Panc1 (cell line): ENCODE data around the gene TRDN. TPM values are rescaled to one million over a fixed set of nuclear protein-coding genes. Genes with fewer than 3 reads are reported as not detected.
"Not testable (repeated sequence)": the region's sequence is repeated elsewhere in the genome, so short reads cannot be mapped to it uniquely, and the experiment has no call there.

Experiments
- ATAC-seq: fragments of 200-7000 bp; cut with Tn5 transposase; 2 replicates; pipeline ENCODE4 v1.9.1; 2020; ENCODE audit warnings: mild to moderate bottlenecking, moderate library complexity
- BruUV-seq: library from RNA; stranded (reverse); fragments of 400-500 nt; replicated peaks from 2 replicates; lab custom pipeline; 2021; lab: Mats Ljungman, UMichigan
- CTCF ChIA-PET: fragments of 300-600 bp; sonication (Branson Sonifier 250); formaldehyde crosslinking; loops from one replicate; lab custom pipeline; 2022; ENCODE audit warnings: antibody characterized with exemption; lab: Charles Lee
- POLR2A ChIA-PET: fragments of 300-600 bp; sonication (Branson Sonifier 250); formaldehyde crosslinking; loops from one replicate; lab custom pipeline; 2022; ENCODE audit warnings: antibody characterized with exemption; lab: Charles Lee
- DNase-seq: peaks from one replicate; pipeline ENCODE4 v3.0.0-alpha.2; 2010; ENCODE audit warnings: low read depth, low spot score
- H3K27ac ChIP-seq: 2 replicates; pipeline ENCODE4 v1.5.1; 2011; ENCODE audit warnings: mild to moderate bottlenecking, low read length, inconsistent platforms
- H3K27me3 ChIP-seq: fragments of 200-500 bp; sonication (Bioruptor generic); 2 replicates; pipeline ENCODE4 v1.6.0; 2014; ENCODE audit warnings: low read length, inconsistent platforms; ENCODE audit not compliant: control insufficient read depth, insufficient read depth
- H3K36me3 ChIP-seq: fragments of 200-500 bp; sonication (Bioruptor generic); 2 replicates; pipeline ENCODE4 v1.5.1; 2014; ENCODE audit warnings: inconsistent platforms, mild to moderate bottlenecking, low read length, moderate library complexity; ENCODE audit not compliant: control insufficient read depth, insufficient read depth
- H3K4me1 ChIP-seq: 2 replicates; pipeline ENCODE4 v1.5.1; 2011; ENCODE audit warnings: inconsistent platforms, mild to moderate bottlenecking, low read length, moderate library complexity; ENCODE audit not compliant: control insufficient read depth, insufficient read depth
- H3K4me3 ChIP-seq, 2 experiments: 2 replicates each; pipeline ENCODE4 v1.5.1; 2011 to 2012; ENCODE audit warnings: low read depth in 2 of 2, low read length in 2 of 2, mild to moderate bottlenecking in 2 of 2, inconsistent platforms in 1 of 2, moderate library complexity in 1 of 2
- H3K9me3 ChIP-seq: fragments of 200-500 bp; sonication (Bioruptor generic); 2 replicates; pipeline ENCODE4 v1.5.1; 2014; ENCODE audit warnings: low read depth, mild to moderate bottlenecking, inconsistent platforms, low read length, moderate library complexity; ENCODE audit not compliant: control insufficient read depth, insufficient read depth
- POLR2AphosphoS5 ChIP-seq: IDR thresholded peaks from 2 replicates; pipeline ENCODE4 v1.6.1; 2012; ENCODE audit warnings: mild to moderate bottlenecking, low read depth, low read length, moderate library complexity
- SIN3A ChIP-seq: IDR thresholded peaks from 2 replicates; pipeline ENCODE4 v1.6.1; 2012; ENCODE audit warnings: low read depth, mild to moderate bottlenecking, low read length, moderate library complexity, borderline replicate concordance; ENCODE audit not compliant: insufficient read depth
- TCF7L2 ChIP-seq: IDR thresholded peaks from 2 replicates; pipeline ENCODE4 v1.6.1; 2011; ENCODE audit warnings: mild to moderate bottlenecking, low read depth, low read length, inconsistent platforms
- in situ Hi-C: cut with HindIII; loops from 2 replicates; pipeline ENCODE4 v1.10.0; 2016; ENCODE audit warnings: low sequenced_read_pairs, low pct_unique_long_range_greater_than_20kb
- intact Hi-C: fragments of 100-400 bp; cut with micrococcal nuclease; formaldehyde crosslinking; loops from one replicate; pipeline ENCODE4 v1.10.0; 2022; ENCODE audit not compliant: unreplicated experiment
- total RNA-seq: library from RNA; stranded (reverse); gene quantifications from one replicate; pipeline ENCODE4 v1.2.1, GENCODE V29; 2021; ENCODE audit not compliant: unreplicated experiment
- TF ChIP-seq, protein P1 (sequence below): fragments of 450-650 bp; IDR thresholded peaks from 2 replicates; pipeline ENCODE4 v1.5.1; 2017; ENCODE audit warnings: mild to moderate bottlenecking
- TF ChIP-seq, protein P2 (sequence below), 2 experiments: IDR thresholded peaks; 2 replicates each; pipeline ENCODE4 v1.6.1; 2011 to 2012; ENCODE audit warnings: low read depth in 2 of 2, control low read depth in 1 of 2, low read length in 1 of 2, mild to moderate bottlenecking in 1 of 2, moderate library complexity in 1 of 2; ENCODE audit not compliant: insufficient read depth in 1 of 2

Gene TRDN
- total RNA-seq, 1 experiment from 2014 or later, result not detected

DNA sequence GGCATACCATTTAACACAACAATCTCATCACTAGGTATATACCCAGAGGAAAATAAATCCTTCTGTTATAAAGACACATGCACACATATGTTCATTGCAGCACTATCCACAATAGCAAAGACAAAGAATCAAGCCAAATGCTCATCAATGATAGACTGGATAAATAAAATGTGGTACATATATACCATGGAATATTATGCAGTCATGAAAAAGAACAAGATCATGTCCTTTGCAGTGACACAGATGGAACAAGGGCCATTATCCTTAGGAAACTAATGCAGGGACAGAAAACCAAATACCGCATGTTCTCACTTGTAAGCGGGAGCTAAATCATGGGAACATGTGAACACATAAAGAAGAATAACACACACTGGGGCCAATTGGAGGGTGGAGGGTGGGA is 322.3 kb downstream of the TRDN start:
- H3K27me3 ChIP-seq, in situ Hi-C loops, ATAC-seq, POLR2A ChIA-PET, H3K27ac ChIP-seq, H3K9me3 ChIP-seq, CTCF ChIA-PET, intact Hi-C loops, H3K4me3 ChIP-seq, DNase-seq, BruUV-seq, H3K36me3 ChIP-seq, H3K4me1 ChIP-seq: not testable (repeated sequence)

DNA sequence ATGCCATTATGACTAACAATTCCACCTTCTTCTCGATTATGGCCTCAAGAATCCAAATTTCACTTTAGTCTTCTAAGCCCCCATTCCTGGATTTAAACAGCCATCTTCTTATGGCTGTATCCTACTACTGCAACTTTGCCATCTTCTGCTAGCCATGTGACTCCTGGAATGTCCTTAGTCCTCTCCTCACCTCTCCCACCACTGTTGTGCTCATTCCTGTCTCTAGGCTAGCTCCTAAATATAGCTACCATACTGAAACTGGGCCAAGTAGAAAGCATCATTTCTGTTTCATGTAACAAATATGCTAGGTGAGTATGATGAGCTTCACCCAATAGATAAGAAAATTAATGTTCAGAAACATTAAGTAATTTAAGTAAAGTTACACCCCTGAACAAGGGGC is 327.6 kb downstream of the TRDN start:
- intact Hi-C loops (no loop called here), in situ Hi-C loops (no loop called here)
- H3K36me3 ChIP-seq, result no peaks in the 10 kb centered on the region
- ATAC-seq (no peak), DNase-seq (no peak)
- CTCF ChIA-PET, result no interaction called here
- POLR2A ChIA-PET, result no interaction called here
- no TSS peak for BruUV-seq
- H3K4me1 ChIP-seq, result no peaks in the 10 kb centered on the region
- no peaks in the 10 kb centered on the region for H3K27me3 ChIP-seq
- no peak overlapping the region for H3K27ac ChIP-seq
- no peaks in the 10 kb centered on the region for H3K9me3 ChIP-seq
- TF ChIP-seq SIN3A, result no peak
- TF ChIP-seq, protein P1, sequence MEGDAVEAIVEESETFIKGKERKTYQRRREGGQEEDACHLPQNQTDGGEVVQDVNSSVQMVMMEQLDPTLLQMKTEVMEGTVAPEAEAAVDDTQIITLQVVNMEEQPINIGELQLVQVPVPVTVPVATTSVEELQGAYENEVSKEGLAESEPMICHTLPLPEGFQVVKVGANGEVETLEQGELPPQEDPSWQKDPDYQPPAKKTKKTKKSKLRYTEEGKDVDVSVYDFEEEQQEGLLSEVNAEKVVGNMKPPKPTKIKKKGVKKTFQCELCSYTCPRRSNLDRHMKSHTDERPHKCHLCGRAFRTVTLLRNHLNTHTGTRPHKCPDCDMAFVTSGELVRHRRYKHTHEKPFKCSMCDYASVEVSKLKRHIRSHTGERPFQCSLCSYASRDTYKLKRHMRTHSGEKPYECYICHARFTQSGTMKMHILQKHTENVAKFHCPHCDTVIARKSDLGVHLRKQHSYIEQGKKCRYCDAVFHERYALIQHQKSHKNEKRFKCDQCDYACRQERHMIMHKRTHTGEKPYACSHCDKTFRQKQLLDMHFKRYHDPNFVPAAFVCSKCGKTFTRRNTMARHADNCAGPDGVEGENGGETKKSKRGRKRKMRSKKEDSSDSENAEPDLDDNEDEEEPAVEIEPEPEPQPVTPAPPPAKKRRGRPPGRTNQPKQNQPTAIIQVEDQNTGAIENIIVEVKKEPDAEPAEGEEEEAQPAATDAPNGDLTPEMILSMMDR, result no peak
- TF ChIP-seq, protein P2, sequence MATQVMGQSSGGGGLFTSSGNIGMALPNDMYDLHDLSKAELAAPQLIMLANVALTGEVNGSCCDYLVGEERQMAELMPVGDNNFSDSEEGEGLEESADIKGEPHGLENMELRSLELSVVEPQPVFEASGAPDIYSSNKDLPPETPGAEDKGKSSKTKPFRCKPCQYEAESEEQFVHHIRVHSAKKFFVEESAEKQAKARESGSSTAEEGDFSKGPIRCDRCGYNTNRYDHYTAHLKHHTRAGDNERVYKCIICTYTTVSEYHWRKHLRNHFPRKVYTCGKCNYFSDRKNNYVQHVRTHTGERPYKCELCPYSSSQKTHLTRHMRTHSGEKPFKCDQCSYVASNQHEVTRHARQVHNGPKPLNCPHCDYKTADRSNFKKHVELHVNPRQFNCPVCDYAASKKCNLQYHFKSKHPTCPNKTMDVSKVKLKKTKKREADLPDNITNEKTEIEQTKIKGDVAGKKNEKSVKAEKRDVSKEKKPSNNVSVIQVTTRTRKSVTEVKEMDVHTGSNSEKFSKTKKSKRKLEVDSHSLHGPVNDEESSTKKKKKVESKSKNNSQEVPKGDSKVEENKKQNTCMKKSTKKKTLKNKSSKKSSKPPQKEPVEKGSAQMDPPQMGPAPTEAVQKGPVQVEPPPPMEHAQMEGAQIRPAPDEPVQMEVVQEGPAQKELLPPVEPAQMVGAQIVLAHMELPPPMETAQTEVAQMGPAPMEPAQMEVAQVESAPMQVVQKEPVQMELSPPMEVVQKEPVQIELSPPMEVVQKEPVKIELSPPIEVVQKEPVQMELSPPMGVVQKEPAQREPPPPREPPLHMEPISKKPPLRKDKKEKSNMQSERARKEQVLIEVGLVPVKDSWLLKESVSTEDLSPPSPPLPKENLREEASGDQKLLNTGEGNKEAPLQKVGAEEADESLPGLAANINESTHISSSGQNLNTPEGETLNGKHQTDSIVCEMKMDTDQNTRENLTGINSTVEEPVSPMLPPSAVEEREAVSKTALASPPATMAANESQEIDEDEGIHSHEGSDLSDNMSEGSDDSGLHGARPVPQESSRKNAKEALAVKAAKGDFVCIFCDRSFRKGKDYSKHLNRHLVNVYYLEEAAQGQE (IDR thresholded peaks at IDR 0.05; ENCODE audit: insufficient read depth in 1 of 2, low read depth in 2 of 2, low read length in 1 of 2), result no peak
- no peak for TF ChIP-seq TCF7L2
- no peak for TF ChIP-seq POLR2AphosphoS5
- H3K4me3 ChIP-seq, result no peak overlapping the region

DNA sequence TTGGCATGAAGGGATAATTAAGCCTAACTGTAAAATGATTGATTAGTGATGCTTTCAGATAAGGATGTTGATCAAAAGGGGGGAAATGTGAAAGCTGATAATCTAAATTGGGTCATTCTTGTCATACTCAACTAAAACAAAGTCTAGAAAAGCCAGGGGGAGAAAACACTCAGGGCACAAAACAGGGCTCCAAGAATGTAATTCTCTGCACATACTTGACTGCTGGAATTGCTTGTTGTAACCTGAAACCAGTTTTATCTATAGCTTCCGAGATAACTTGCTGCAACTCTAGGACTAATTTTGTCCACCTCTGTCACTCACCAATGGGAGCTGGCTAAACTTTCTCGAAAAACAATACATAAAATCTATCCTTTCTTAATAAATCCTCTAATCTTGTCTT is 330.4 kb downstream of the TRDN start:
- intact Hi-C loops, result no loop called here

More for the DNA sequence above, 330.4 kb downstream of the TRDN start:
- no TSS peak for BruUV-seq
- no peak for TF ChIP-seq TCF7L2
- TF ChIP-seq, protein P1, result no peak
- TF ChIP-seq POLR2AphosphoS5, result no peak
- TF ChIP-seq SIN3A, result no peak
- TF ChIP-seq, protein P2 (IDR thresholded peaks at IDR 0.05; ENCODE audit: insufficient read depth in 1 of 2, low read depth in 2 of 2, low read length in 1 of 2), result no peak
- in situ Hi-C loops, result no loop called here
- no peak for ATAC-seq
- CTCF ChIA-PET, result no interaction called here
- POLR2A ChIA-PET, result no interaction called here
- Histone ChIP-seq H3K36me3 (no peaks in the 10 kb centered on the region), H3K4me3 (no peak overlapping the region), H3K27ac (no peak overlapping the region), H3K4me1 (no peaks in the 10 kb centered on the region), H3K9me3 (no peaks in the 10 kb centered on the region), H3K27me3 (no peaks in the 10 kb centered on the region)
- no peak for DNase-seq
